CD14-positive monocyte (primary cell): ENCODE results near the gene CLK2. TPM values are rescaled to one million over a fixed set of nuclear protein-coding genes. Genes with fewer than 3 reads are reported as not detected.

Experiments used
- DNase-seq, 3 donors: peaks; one replicate each; pipeline ENCODE4 v3.0.0-alpha.2; 2011 to 2022
- H2AFZ ChIP-seq: 2 replicates; pipeline ENCODE4 v1.6.0; 2012; ENCODE audit warnings: mild to moderate bottlenecking, low read depth, low read length, inconsistent platforms; ENCODE audit not compliant: insufficient read depth, poor library complexity, severe bottlenecking
- H3K27ac ChIP-seq, 2 donors: 1 replicate in 1 of 2; 2 replicates in 1 of 2; pipeline ENCODE4 v1.5.1; 2012 to 2013; ENCODE audit warnings: low read length in 2 of 2, control low read depth in 1 of 2, inconsistent platforms in 1 of 2, low read depth in 1 of 2, mild to moderate bottlenecking in 1 of 2
- H3K27me3 ChIP-seq, 2 donors: one replicate each; pipeline versions ENCODE4 v1.6.0 to v1.6.1; 2011 to 2013; ENCODE audit warnings: low read length in 2 of 2; ENCODE audit not compliant: control insufficient read depth in 2 of 2, insufficient read depth in 2 of 2
- H3K36me3 ChIP-seq, 2 donors: replicated peaks in 1 of 2; 1 replicate in 1 of 2; 2 replicates in 1 of 2; pipeline versions ENCODE4 v1.5.1 to v1.6.1; 2012 to 2013; ENCODE audit warnings: low read length in 2 of 2, control low read depth in 1 of 2, inconsistent platforms in 1 of 2, mild to moderate bottlenecking in 1 of 2; ENCODE audit not compliant: insufficient read depth in 2 of 2, control insufficient read depth in 1 of 2
- H3K4me1 ChIP-seq, 2 donors: 1 replicate in 1 of 2; 2 replicates in 1 of 2; pipeline versions ENCODE4 v1.5.1 to v1.6.1; 2012 to 2013; ENCODE audit warnings: low read length in 2 of 2, control low read depth in 1 of 2, inconsistent platforms in 1 of 2, mild to moderate bottlenecking in 1 of 2, moderate library complexity in 1 of 2; ENCODE audit not compliant: insufficient read depth in 2 of 2, control insufficient read depth in 1 of 2
- H3K4me2 ChIP-seq: replicated peaks from 2 replicates; pipeline ENCODE3; 2012; ENCODE audit warnings: low read length, moderate library complexity, mild to moderate bottlenecking; ENCODE audit not compliant: poor library complexity, severe bottlenecking; ENCODE audit errors: extremely low read depth
- H3K4me3 ChIP-seq, 3 experiments: fragments of 200-600 bp in 1 of 3; sonication (generic) in 1 of 3; replicated peaks in 1 of 3; 1 replicate in 2 of 3; 2 replicates in 1 of 3; pipeline ENCODE4 v1.5.1; 2011 to 2013; ENCODE audit warnings: low read length in 3 of 3, mild to moderate bottlenecking in 3 of 3, control low read depth in 2 of 3, low read depth in 2 of 3, inconsistent platforms in 1 of 3, moderate library complexity in 1 of 3
- H3K79me2 ChIP-seq: 2 replicates; pipeline ENCODE4 v1.6.0; 2012; ENCODE audit warnings: mild to moderate bottlenecking, control low read depth, inconsistent platforms, low read length, moderate library complexity; ENCODE audit not compliant: insufficient read depth
- H3K9ac ChIP-seq: 2 replicates; pipeline ENCODE4 v1.6.0; 2017; ENCODE audit warnings: low read length, mild to moderate bottlenecking; ENCODE audit not compliant: insufficient read depth, poor library complexity, severe bottlenecking
- H3K9me3 ChIP-seq, 2 donors: replicated peaks in 1 of 2; 1 replicate in 1 of 2; 2 replicates in 1 of 2; pipeline versions ENCODE4 v1.5.1 to v1.6.1; 2012 to 2013; ENCODE audit warnings: low read length in 2 of 2, control low read depth in 1 of 2; ENCODE audit not compliant: control insufficient read depth in 1 of 2, insufficient read depth in 1 of 2
- H4K20me1 ChIP-seq: 2 replicates; pipeline ENCODE4 v1.6.0; 2012; ENCODE audit warnings: mild to moderate bottlenecking, low read length, control low read depth, moderate library complexity; ENCODE audit not compliant: insufficient read depth
- H3K27ac Mint-ChIP-seq, 7 donors: one replicate each; pipeline ENCODE4 v1.8.0; 2020; ENCODE audit warnings: mild to moderate bottlenecking in 7 of 7, mixed read lengths in 7 of 7, moderate library complexity in 6 of 7, inconsistent platforms in 2 of 7
- H3K27me3 Mint-ChIP-seq, 3 donors: one replicate each; pipeline ENCODE4 v1.8.0; 2021 to 2022; ENCODE audit warnings: low read depth in 3 of 3, mild to moderate bottlenecking in 3 of 3, mixed read lengths in 3 of 3, moderate library complexity in 3 of 3, inconsistent platforms in 1 of 3
- H3K36me3 Mint-ChIP-seq, 2 donors: one replicate each; pipeline ENCODE4 v1.8.0; 2020; ENCODE audit warnings: mixed read lengths in 2 of 2, inconsistent platforms in 1 of 2, mild to moderate bottlenecking in 1 of 2
- H3K4me1 Mint-ChIP-seq: one replicate; pipeline ENCODE4 v1.8.0; 2020; ENCODE audit warnings: mild to moderate bottlenecking, mixed read lengths
- H3K4me3 Mint-ChIP-seq, 2 donors: one replicate each; pipeline ENCODE4 v1.8.0; 2020; ENCODE audit warnings: mild to moderate bottlenecking in 2 of 2, mixed read lengths in 2 of 2, moderate library complexity in 1 of 2
- H3K9me3 Mint-ChIP-seq, 7 donors: one replicate each; pipeline ENCODE4 v1.8.0; 2020 to 2022; ENCODE audit warnings: mixed read lengths in 7 of 7, mild to moderate bottlenecking in 6 of 7, moderate library complexity in 6 of 7, inconsistent platforms in 2 of 7
- WGBS: methylation state at CpG from one replicate; pipeline ENCODE4 v1.1.5; 2013; ENCODE audit warnings: missing lambda C conversion rate; ENCODE audit not compliant: insufficient coverage; 5-methylcytosine and 5-hydroxymethylcytosine counted together
- intact Hi-C, 2 donors: fragments of 100-400 bp; cut with micrococcal nuclease; formaldehyde crosslinking; loops; one replicate each; pipeline versions ENCODE4 v1.15.0 to v1.15.1; 2023
- polyA plus RNA-seq, 3 donors: library from polyadenylated mRNA; depleted of rRNA in 1 of 3; unstranded in 2 of 3; stranded (reverse) in 1 of 3; fragments of 300-500 nt in 2 of 3; fragments of >200 nt in 1 of 3; fragmentation: Illumina TruSeq in 2 of 3; gene quantifications; 1 replicate in 2 of 3; 2 replicates in 1 of 3; pipeline ENCODE4 v1.2.3, GENCODE V29; 2012 to 2021
- TF ChIP-seq, protein P1 (sequence below): fragments of 200-600 bp; IDR thresholded peaks from one replicate; pipeline ENCODE4 v1.8.0; 2022; ENCODE audit warnings: antibody characterized with exemption, mild to moderate bottlenecking

Gene CLK2
- polyA plus RNA-seq, 3 donors = 7.3 to 143 (median 9.6) TPM

DNA sequence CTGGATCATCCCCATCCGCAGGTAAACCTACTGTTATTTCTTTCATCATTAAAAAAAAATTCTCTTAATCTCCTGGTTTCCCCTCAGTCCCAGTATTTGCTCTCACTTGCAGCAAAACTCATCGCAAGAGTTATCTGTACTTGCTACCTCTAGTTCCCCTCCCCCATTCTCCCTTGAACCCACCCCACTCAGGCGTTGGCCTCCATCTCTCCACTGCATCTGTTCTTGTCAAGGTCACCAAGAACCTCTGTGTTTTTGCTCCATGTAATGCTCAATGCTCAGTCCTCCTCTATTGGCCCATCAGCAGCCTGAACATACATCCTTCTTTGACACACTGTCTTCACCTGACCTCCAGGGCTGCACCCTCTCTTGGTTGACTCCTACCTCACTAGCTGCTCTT is 23.4 kb upstream of the CLK2 start:
- Mint-ChIP-seq H3K9me3 (peaks cover 0 to 5% (median 3%) of the 10 kb centered on the region in 7 donors), H3K36me3 (peaks cover 0 to 5% of the 10 kb centered on the region in 2 donors), H3K27ac (no peak overlapping the region), H3K27me3 (peaks cover 42 to 60% (median 49%) of the 10 kb centered on the region in 3 donors), H3K4me3 (peak overlapping the region in 1 of 2 donors; percentile 54), H3K4me1 (peaks cover 10% of the 10 kb centered on the region)
- H3K27me3 ChIP-seq = peaks cover 17 to 44% of the 10 kb centered on the region in 2 donors
- H3K4me2 ChIP-seq = no peak overlapping the region
- TF ChIP-seq, protein P1, sequence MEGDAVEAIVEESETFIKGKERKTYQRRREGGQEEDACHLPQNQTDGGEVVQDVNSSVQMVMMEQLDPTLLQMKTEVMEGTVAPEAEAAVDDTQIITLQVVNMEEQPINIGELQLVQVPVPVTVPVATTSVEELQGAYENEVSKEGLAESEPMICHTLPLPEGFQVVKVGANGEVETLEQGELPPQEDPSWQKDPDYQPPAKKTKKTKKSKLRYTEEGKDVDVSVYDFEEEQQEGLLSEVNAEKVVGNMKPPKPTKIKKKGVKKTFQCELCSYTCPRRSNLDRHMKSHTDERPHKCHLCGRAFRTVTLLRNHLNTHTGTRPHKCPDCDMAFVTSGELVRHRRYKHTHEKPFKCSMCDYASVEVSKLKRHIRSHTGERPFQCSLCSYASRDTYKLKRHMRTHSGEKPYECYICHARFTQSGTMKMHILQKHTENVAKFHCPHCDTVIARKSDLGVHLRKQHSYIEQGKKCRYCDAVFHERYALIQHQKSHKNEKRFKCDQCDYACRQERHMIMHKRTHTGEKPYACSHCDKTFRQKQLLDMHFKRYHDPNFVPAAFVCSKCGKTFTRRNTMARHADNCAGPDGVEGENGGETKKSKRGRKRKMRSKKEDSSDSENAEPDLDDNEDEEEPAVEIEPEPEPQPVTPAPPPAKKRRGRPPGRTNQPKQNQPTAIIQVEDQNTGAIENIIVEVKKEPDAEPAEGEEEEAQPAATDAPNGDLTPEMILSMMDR = no peak
- H2AFZ ChIP-seq = no peak overlapping the region
- no peak overlapping the region for H3K27ac ChIP-seq
- H3K9ac ChIP-seq = no peak overlapping the region
- no peak overlapping the region for H3K4me3 ChIP-seq
- H3K4me1 ChIP-seq = peaks cover 6 to 9% of the 10 kb centered on the region in 2 donors
- no peaks in the 10 kb centered on the region for H3K9me3 ChIP-seq
- H3K36me3 ChIP-seq = no peaks in the 10 kb centered on the region
- no peaks in the 10 kb centered on the region for H3K79me2 ChIP-seq
- intact Hi-C loops = no loop called here
- H4K20me1 ChIP-seq = no peaks in the 10 kb centered on the region
- WGBS = 88% methylated on average over 3 of the region's 3 CpGs
- DNase-seq = no peak

DNA sequence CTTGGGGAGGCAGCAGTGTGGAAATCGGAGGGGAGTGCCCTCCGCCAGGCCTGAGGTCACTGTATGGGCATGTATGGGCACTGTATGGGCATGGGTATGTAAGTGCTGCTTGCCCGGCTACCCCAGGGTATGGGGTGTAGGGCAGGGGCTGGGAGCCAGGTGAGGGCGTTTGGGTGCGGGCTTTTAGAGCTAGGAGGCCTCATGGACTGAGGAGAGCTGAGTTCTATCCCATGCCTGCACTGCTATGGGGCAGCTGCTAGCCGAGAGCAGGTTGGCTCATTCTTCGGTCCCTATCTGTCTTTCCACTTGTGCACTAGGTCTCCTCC is 22.6 kb upstream of the CLK2 start:
- peaks cover 0 to 5% of the 10 kb centered on the region in 2 donors for H3K36me3 Mint-ChIP-seq
- H3K4me2 ChIP-seq = no peak overlapping the region
- no peak overlapping the region for H2AFZ ChIP-seq
- TF ChIP-seq, protein P1 = no peak
- no peaks in the 10 kb centered on the region for H3K79me2 ChIP-seq
- H3K9me3 Mint-ChIP-seq = peaks cover 0 to 5% (median 3%) of the 10 kb centered on the region in 7 donors
- H4K20me1 ChIP-seq = no peaks in the 10 kb centered on the region
- H3K36me3 ChIP-seq = no peaks in the 10 kb centered on the region
- WGBS = 100% methylated on average over 5 of the region's 7 CpGs
- no peaks in the 10 kb centered on the region for H3K9me3 ChIP-seq
- intact Hi-C loops = no loop called here
- H3K27me3 Mint-ChIP-seq = peaks cover 43 to 68% (median 56%) of the 10 kb centered on the region in 3 donors
- H3K4me3 ChIP-seq = no peak overlapping the region
- peaks cover 17 to 44% of the 10 kb centered on the region in 2 donors for H3K27me3 ChIP-seq
- H3K27ac Mint-ChIP-seq = no peak overlapping the region
- peaks cover 10% of the 10 kb centered on the region for H3K4me1 Mint-ChIP-seq
- no peak for DNase-seq
- no peak overlapping the region for H3K9ac ChIP-seq
- peak overlapping the region in 1 of 2 donors; percentile 54 for H3K4me3 Mint-ChIP-seq
- no peak overlapping the region for H3K27ac ChIP-seq
- H3K4me1 ChIP-seq = peaks cover 6 to 9% of the 10 kb centered on the region in 2 donors
